GM19372 (cell line): ENCODE data around the gene ATP6V0A1.
"Not testable (repeated sequence)": the region's sequence is repeated elsewhere in the genome, so short reads cannot be mapped to it uniquely, and the experiment has no call there.

Experiments used
- ATAC-seq: cut with Tn5 transposase; IDR thresholded peaks from one replicate; pipeline ENCODE4 v1.9.1; 2021; ENCODE audit warnings: mild to moderate bottlenecking, low read depth, moderate library complexity; ENCODE audit not compliant: unreplicated experiment

ATP6V0A1 gene

DNA sequence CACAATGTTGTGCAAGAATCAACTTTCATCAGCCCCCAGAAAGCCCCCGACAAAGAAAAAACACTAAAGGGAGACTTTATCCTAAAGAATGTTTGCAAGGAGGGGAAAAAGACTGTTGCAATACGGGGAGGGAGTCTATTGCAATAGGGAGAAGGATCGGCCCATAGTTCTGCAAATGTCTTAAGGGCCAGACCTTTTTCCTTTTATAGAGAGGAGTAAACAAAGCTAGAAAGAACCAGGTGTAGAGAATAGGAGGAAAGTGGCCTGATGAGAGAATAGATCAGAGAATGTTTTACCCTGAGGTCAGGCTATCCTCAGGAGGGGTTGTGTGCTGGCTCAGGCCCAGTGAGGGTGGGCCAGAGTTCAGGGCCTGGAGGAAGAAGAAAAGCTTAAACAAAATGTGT, 26.9 kb upstream of the ATP6V0A1 start:
- ATAC-seq, result no peak

GRCh38 chr17:42436391-42436790, 22.3 kb upstream of the ATP6V0A1 start:
- no peak for ATAC-seq

DNA sequence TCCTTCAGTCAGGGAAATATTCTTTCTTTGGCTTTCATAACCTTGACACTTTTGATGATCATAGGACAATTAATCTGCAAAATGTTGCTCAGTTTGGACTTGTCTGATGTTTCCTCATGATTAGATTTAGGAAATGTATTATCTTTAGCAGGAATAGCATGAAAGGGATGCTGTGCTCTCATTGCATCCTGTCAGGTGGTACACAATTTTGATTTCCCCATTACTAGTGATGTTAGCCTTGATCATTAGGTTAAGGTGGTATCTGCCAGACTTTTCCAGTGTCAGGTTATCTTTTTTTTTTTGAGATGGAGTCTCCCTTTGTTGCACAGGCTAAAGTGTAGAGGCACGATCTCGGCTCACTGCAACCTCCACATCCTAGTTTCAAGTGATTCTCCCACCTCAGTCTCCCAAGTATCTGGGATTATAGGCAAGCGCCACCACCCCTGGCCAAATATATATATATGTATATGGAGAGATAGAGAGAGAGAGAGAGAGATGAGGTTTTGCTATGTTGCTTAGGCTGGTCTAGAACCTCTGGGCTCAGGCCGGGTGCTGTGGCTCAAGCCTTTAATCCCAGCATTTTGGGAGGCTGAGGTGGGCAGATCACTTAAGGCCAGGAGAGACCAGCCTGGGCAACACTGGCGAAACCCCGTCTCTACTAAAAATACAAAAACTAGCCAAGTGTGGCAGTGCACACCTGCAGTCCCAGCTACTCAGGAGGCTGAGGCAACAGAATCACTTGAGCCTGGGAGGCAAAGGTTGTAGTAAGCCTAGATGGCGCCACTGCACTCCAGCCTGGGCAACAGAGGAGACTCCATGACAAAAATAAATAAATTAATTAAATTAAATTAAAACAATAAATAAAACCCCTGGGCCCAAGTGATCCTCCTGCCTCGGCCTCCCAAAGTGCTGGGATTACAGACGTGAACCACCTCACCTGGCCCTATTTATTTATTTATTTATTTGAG, 19.8 kb upstream of the ATP6V0A1 start:
- ATAC-seq, result no peak

DNA sequence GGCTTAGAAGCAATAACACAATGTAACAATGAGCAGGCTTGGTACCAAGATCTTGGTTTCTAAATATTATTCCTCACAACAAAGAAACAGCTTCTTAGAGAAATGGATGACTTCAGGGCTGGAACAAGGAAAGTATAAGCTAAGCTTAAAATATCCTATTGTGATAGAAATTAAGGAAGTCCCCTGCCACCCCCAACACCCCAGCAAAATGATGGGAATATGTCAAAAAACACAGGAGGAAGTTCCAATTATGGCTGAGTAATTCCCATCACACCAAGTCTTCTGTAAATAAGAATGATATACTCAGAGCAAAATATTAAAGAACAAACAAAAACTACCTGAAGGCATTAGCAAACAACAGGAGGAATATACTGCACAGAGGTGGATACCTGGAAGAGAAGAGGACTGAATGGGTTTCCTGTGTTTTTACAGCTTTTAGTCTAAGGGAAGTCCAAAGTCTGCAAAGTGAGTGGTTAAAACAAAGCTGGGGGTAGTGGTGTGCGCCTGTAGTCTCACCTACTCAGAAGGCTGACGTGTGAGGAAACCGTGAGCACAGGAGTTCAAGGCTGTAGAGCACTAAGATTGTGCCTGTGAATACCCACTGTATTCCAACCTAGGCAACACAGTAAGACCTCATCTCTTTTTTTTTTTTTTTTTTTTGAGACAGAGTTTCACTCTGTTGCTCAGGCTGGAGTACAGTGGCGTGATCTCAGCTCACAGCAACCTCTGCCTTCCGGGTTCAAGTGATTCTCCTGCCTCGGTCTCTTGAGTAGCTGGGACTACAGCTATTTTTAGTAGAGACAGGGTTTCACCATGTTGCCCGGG, 17.1 kb upstream of the ATP6V0A1 start:
- no peak for ATAC-seq

GRCh38 chr17:42442196-42442565, 16.5 kb upstream of the ATP6V0A1 start:
- ATAC-seq, result no peak

DNA sequence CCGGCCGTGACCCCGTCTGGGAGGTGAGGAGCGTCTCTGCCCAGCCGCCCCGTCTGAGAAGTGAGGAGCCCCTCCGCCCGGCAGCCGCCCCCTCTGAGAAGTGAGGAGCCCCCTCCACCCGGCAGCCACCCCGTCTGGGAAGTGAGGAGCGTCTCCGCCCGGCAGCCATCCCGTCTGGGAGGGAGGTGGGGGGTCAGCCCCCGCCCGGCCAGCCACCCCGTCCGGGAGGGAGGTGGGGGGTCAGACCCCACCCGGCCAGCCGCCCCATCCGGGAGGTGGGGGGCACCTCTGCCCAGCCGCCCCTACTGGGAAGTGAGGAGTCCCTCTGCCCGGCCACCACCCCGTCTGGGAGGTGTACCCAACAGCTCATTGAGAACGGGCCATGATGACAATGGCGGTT, 9.5 kb upstream of the ATP6V0A1 start:
- not testable (repeated sequence) for ATAC-seq

GRCh38 chr17:42449838-42450237, 8.8 kb upstream of the ATP6V0A1 start:
- ATAC-seq, result not testable (repeated sequence)

- not testable (repeated sequence) for ATAC-seq
These were observed 7.4 kb upstream of the ATP6V0A1 start for GRCh38 chr17:42451270-42451669.

DNA sequence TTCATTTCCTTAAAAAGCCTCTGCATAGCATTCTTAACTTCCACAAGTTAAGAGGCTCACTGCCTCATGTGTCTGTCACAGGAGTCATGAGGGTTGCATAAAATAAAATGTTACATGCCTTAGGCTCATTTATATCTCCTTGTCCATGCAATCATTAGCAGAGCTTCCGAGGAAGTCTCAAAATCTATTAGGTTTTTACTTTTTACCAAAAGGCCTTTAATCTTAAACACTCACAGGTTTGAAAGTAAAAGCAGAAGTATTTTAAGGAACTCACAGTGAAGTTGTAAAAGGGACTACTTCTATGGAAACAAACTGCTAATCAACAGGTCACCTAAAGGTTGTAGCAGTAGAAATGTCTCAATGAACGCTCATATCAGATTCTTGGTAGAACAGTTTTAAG, 5.2 kb upstream of the ATP6V0A1 start:
- no peak for ATAC-seq

DNA sequence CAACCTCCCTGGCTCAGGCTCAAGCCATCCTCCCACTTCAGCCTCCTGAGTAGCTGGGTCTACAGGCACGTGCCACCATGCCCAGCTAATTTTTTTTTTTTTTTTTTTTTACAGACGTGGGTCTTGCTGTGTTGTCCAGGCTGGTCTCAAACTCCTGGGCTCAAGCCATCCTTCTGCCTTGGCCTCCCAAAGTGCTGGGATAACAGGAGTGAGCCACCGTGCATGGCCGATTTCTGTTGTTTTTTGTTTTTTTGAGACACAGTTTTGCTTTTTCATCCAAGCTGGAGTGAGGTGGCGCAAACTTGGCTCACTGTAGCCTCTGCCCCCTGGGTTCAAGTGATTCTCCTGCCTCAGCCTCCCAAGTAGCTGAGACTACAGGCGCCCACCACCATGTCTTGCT, 3.7 kb upstream of the ATP6V0A1 start:
- not testable (repeated sequence) for ATAC-seq

GRCh38 chr17:42456223-42457106, 2.2 kb upstream of the ATP6V0A1 start:
- no peak for ATAC-seq

DNA sequence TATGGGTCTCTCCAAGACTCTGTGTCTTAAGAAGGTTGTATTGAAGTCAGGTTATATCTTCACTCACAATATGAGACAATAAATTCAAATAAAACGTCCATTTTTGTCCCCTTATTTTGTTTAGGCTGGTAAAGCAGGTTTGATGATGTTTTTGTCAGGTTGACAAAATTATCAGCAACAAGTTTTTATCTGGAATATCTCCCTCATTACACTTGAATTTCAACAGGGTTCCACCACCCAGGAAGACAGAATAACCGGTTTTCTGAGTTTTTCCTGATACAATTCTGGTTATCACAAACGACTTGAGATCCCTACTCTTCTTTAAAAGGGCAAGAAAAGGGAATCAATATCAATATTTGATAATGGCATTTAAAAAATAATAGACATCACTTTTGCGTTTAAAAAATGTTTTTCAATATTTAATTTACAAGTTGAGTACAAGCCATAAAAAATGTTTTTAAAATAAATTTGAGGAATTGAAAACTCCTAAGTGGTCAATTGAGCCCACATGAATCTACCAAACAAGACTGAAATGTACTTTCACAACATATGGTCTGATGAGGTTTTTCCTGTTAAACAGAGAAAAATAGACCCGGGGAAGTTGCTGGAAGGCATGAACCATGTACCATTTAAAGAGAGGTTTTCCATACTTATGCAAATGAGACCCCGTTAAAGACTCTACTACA, 1.4 kb upstream of the ATP6V0A1 start:
- ATAC-seq, result no peak

DNA sequence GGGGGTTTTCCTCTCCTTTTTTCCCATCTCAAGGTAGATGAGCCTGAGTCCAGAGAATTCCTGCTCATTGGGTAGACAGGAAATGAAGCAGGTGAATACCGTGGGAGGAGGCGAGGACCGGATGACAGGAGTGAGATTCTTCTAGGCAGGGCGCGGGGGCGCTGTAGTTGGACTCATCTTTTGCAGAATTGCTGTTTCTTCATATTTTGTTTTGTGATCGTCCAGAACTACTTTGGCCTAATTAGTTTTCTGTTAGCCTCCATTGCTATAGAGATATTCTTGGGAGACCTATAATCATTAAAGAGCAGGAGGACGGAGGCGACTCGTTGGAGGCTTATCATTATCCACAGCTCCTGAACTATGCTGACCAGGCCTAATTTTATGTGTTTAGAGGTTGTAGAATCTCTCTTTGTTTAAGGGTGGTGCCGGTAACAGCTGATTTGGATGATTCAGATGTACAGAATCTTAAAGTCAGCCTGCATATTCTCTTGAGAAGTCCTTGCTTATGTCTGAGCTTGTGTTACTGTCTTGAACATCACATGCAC, 650 bp downstream of the ATP6V0A1 start:
- no peak for ATAC-seq

DNA sequence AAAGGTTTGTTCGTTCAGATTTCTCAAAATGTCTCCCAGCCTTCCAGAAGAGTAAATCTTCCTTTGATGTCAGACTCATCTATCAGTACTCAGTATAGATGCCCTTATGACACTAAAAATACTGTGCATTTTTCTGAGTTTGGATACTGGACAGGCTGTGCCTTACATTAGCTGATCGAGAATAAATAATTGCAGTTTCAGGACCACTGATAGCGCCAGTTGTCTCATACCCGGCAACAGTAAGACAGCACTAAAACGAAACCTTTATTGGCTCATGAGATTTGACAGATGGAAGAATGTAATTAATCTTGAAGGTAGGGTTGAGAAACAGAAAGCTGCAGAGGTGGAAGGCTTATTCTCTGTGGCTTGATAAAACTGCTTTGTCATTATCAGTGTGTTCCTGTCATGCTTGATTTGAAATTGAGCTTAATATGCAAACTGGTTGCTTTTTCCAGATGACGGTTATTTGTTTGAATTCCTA, 1.2 kb downstream of the ATP6V0A1 start:
- no peak for ATAC-seq

DNA sequence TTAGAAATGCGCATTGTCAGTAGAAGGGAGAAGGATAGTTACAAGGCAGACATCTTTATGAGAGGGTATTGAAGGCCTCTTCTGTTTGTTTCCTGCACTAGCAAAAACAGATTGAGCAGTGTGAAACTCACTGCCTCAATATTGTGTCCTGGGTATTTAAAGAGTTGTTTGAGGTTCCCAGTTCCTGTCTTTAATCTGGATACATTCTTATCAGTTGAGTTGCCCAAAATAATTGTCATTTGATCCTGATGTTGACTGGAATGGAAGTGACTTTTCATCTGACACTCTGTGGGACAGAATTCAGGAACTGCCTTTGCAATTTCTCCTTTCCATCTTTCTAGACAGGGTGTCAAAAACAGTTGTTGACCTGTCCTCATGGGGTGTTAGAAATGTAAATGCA, 1.7 kb downstream of the ATP6V0A1 start:
- ATAC-seq, result no peak

DNA sequence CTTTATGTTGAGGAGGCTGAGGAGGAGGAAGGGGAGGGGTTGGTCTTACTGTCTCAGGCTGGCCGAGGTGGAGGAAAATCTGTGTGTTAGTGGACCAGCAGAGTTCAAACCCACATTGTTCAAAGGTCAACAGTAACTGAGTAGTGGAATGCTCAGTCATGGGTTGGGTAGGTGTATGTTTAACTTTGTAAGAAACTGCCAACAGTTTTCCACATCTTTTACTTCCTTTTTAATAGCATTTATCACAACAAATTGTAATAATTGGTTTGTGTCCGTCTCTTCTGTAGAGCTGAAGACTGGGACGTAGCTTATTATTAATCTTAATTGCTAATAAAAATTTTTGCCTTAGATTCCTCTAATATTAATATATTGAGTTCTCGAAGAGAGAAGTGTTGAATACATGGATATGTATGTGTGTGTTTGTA, 5.3 kb downstream of the ATP6V0A1 start:
- no peak for ATAC-seq

DNA sequence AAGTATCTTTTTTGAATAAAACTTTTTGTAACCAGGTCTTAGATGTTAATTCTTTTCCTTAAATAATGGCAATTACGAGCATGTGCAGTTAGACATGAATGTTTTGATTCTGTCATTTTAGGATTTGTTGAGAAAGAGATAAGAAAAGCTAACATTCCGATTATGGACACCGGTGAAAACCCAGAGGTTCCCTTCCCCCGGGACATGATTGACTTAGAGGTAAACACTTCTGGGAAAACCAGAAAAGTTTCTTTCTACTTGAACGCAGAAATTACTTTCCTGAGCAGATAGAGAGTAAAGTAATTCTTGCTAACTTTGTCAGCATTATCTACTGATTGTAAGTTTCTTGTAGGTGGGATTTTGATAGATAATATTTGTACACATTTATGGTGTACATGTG, 9.2 kb downstream of the ATP6V0A1 start:
- no peak for ATAC-seq

GRCh38 chr17:42472709-42473521, 14.2 kb downstream of the ATP6V0A1 start:
- ATAC-seq, result no peak

DNA sequence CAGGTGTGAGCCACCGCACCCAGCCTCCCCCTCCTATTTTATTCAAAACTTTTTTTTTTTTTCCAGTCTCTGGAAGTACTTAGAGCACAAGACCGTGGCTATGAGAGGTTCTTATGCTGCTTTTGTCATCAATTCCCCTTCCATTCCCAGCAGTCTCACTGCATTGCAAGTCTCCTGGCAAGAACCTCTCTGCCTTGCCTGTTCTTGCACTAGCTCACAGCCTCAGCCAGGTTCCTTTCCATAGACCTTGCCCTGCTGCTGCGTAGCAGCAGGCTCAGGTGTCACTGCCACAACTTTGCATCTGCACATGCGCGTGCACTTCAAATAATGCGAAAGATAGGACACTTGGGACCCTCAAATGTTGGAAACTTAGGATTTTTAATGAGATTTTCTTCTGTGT, 15.6 kb downstream of the ATP6V0A1 start:
- no peak for ATAC-seq
